Measurements from ENCODE around the gene SLC40A1. TPM values are rescaled to one million over a fixed set of nuclear protein-coding genes. Genes with fewer than 3 reads are reported as not detected.

SLC40A1 gene
- polyA plus RNA-seq, 1 experiment, result 0.47 TPM

- TF ChIP-seq CTCF (IDR thresholded peaks at IDR 0.05; ENCODE audit: insufficient read depth, low read depth, low read length), result no peak
- POLR2A ChIA-PET, result no interaction called here
- Histone ChIP-seq H3K36me3 (ENCODE audit: control insufficient read depth, insufficient read depth, low read length) (no peaks in the 10 kb centered on the region), H3K4me3 (ENCODE audit: low read depth, low read length) (no peak overlapping the region), H3K27me3 (ENCODE audit: control insufficient read depth, insufficient read depth, low read length) (no peaks in the 10 kb centered on the region)
- DNase-seq (ENCODE audit: low read depth), result no peak
- CTCF ChIA-PET, result no interaction called here
Measured at GRCh38 chr2:189552991-189553404, 27.6 kb downstream of the SLC40A1 start.

DNA sequence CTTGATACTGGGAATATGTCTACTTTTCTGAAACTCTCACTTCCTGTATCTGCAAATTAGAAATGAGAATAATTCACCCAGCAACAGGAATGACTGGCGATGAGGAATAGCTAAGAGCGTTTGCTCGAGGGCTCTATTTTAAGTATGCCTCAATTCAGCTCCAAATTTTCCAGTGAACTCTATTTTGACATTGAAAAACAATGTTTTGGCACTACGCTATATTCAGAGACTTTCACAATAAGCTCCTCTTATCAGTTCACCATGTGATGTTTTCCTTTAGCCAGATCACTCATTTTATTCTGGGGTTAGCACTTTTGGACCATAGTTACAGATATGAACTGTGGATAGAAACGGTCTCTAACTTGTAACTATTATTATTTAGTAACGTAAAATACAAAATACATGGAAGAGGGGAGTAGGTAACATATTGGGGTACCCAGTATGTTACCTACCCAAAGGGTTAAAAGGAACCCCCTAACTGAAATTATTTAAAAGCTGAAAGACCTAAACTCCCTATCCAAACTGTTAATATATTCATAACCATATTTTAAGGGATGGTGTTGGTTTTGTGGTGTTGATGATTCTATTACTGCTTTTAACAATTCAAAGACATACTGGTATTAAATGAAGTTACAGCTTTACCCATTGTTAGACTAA is 28.1 kb downstream of the SLC40A1 start:
- Histone ChIP-seq H3K27me3 (ENCODE audit: control insufficient read depth, insufficient read depth, low read length) (no peaks in the 10 kb centered on the region), H3K4me3 (ENCODE audit: low read depth, low read length) (no peak overlapping the region), H3K36me3 (ENCODE audit: control insufficient read depth, insufficient read depth, low read length) (no peaks in the 10 kb centered on the region)
- POLR2A ChIA-PET, result no interaction called here
- CTCF ChIA-PET, result no interaction called here
- no peak for TF ChIP-seq CTCF (IDR thresholded peaks at IDR 0.05; ENCODE audit: insufficient read depth, low read depth, low read length)
- DNase-seq (ENCODE audit: low read depth), result no peak

- H3K4me3 ChIP-seq (ENCODE audit: low read depth, low read length), result no peak overlapping the region
- no peak for DNase-seq (ENCODE audit: low read depth)
- no peaks in the 10 kb centered on the region for H3K36me3 ChIP-seq (ENCODE audit: control insufficient read depth, insufficient read depth, low read length)
- CTCF ChIA-PET, result no interaction called here
- POLR2A ChIA-PET, result no interaction called here
- H3K27me3 ChIP-seq (ENCODE audit: control insufficient read depth, insufficient read depth, low read length), result no peaks in the 10 kb centered on the region
- no peak for TF ChIP-seq CTCF (IDR thresholded peaks at IDR 0.05; ENCODE audit: insufficient read depth, low read depth, low read length)
Measured at GRCh38 chr2:189551808-189552207, 28.8 kb downstream of the SLC40A1 start.

DNA sequence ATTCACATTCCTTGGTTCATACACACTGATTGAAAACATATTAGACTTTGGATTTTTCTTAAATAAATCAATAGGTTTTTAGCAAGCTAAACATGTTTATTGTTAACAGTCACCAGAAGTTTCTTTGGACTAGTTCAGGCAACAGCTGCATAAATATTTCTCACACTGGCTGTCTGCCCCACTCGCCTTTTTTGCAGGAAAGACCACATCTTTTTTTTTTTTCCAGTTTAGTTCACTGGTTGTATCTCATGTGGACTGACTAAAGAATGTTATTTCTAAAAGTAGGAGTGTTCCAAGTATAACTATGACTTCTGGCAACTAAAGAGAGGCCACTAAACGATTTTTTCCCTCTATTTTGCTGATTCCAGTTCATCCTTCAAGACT is 31.1 kb downstream of the SLC40A1 start:
- Histone ChIP-seq H3K36me3 (ENCODE audit: control insufficient read depth, insufficient read depth, low read length) (no peaks in the 10 kb centered on the region), H3K4me3 (ENCODE audit: low read depth, low read length) (no peak overlapping the region), H3K27me3 (ENCODE audit: control insufficient read depth, insufficient read depth, low read length) (no peaks in the 10 kb centered on the region)
- ChIA-PET POLR2A (no interaction called here), CTCF (interaction anchor here (0.9 to 1.0 kb wide), 2 partner anchors 16 to 33 kb away, joined by 4 to 6 read pairs; no protein-coding TSS in a partner anchor)
- no peak for TF ChIP-seq CTCF (IDR thresholded peaks at IDR 0.05; ENCODE audit: insufficient read depth, low read depth, low read length)
- DNase-seq (ENCODE audit: low read depth), result peak; percentile 19

DNA sequence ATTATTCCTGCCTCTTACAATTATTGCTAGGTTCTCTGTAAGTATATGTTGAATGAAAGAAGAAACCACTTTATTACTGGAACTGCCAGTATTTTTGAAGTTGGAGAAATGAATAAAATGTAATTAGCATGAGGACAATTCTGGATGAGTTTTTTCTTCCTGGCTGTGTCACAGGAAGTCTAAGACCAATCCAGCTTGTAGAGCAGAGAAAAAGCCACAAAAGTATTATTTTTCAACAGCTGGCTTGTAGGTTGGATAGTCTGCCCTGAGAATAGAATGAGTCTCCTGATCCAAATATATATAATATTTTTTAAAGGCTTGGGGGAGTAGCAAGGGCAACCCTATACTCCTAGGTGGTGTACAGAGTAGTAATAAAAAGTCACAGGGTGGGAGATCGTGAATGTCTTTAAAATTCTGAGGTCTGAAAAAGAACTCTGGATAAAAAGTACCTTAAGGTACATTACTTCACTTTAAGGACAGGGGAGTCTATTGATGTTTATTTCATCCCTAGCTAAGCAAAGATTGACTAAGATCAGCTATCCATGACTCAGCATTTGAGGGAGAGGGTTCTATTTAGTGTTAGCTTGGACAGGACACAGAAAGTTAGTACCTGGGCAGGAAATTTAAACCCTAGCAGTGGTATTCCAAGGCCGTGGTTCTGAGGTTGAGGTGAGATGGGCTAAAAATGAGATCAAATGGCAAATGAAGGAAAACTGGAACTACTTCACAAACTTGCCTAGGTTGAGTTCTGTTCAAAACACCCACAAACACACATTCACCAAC is 31.7 kb downstream of the SLC40A1 start:
- ChIA-PET POLR2A (no interaction called here), CTCF (interaction anchor here (0.9 to 1.2 kb wide), 3 partner anchors 12 to 32 kb away, joined by 4 to 6 read pairs (median 4); no protein-coding TSS in a partner anchor)
- no peak for DNase-seq (ENCODE audit: low read depth)
- no peaks in the 10 kb centered on the region for H3K27me3 ChIP-seq (ENCODE audit: control insufficient read depth, insufficient read depth, low read length)
- no peaks in the 10 kb centered on the region for H3K36me3 ChIP-seq (ENCODE audit: control insufficient read depth, insufficient read depth, low read length)
- TF ChIP-seq CTCF (IDR thresholded peaks at IDR 0.05; ENCODE audit: insufficient read depth, low read depth, low read length), result no peak
- no peak overlapping the region for H3K4me3 ChIP-seq (ENCODE audit: low read depth, low read length)
